ENCODE measurements around the gene SORCS3.
A peak's percentile ranks its signal among the peaks of the same experiment; 100 is the strongest.

The SORCS3 gene

GRCh38 chr10:104641187-104641936 is at the start of gene SORCS3:
TSS of gene SORCS3 (plus strand) at chr10:104641290.
- peak; percentile 61 for DNase-seq (ENCODE audit: low read depth, low spot score)

DNA sequence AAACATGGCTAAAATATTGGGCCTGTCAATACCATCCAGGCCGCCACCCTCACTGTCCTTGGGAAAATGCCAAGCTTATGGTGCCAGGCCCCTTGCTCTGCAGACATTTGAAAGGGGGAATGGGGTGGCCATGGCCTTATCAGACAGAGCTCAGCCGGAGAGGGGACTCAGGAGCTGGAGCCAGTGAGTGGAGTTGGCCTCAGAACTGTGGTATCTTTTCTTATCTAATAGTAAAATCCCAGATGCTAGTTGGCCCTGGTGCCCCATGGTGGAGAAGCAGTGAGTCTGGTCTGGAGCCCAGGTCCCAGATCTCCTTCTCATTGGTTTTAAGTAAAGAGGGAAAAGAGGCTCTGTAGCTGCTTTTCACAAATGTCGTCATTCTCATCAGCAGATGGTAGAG is 49.6 kb upstream of the SORCS3 start:
- no peak for DNase-seq (ENCODE audit: low read depth, low spot score)

GRCh38 chr10:104601166-104601565 is 39.9 kb upstream of the SORCS3 start:
- no peak for DNase-seq (ENCODE audit: low read depth, low spot score)

DNA sequence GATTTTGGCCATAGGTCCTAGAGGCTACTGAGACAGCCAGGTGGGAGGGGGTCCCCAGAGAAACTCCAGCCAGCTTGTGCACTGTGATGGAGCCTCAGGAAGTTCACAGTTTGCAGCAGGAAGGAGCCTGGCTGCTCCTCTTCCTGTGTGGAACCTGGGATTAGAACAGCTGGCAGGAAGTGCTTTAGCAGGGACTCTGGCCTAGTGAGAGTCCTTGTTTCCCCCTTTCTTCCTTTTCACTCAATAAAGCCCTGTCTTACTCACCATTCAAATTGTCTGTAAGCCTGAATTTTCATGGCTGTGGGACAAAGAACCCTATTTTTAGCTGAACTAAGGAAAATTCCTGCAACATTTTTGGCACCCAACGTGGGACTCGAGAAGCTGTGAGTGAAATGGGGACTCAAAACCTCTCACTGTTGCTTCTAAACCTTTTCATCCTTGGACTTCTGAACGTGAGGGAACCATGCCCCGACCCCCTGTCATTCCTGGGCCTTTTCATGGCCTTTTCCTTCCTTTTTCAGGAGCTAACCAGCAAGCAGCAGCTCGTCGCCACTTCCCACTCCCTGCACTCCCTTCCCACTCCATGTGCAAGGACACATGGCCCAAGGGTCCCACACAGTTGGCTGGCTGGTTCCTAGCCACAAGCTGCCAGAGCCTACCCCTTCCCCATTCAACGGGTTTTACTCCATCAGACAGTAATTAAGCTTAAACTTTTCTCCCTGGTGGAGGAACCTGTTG is 32.8 kb upstream of the SORCS3 start:
- no peak for DNase-seq (ENCODE audit: low read depth, low spot score)

- no peak for DNase-seq (ENCODE audit: low read depth, low spot score)
Observed at GRCh38 chr10:104612571-104613205, 28.4 kb upstream of the SORCS3 start.

DNA sequence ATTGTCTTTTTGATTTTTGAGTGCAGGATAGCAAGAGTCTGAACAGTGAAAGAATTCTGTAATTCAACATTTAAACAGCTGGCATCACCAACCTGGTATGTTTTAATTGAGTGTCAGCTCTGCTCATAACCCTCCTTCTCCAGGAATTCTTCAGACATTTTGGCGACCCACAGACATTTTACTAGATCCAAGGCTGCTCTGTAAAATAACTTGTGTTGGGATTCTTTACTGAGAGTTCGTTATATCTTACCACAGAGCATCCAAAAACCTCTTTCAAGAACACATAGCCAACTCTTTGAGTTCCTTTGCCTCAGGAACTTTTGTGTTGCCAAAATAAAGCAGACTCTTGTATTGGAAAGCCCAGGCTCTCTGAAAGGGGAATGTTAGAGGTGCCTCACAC is 27.7 kb upstream of the SORCS3 start:
- DNase-seq (ENCODE audit: low read depth, low spot score), result peak; percentile 17

GRCh38 chr10:104614245-104614831 is 26.8 kb upstream of the SORCS3 start:
- DNase-seq (ENCODE audit: low read depth, low spot score), result peak; percentile 38

DNA sequence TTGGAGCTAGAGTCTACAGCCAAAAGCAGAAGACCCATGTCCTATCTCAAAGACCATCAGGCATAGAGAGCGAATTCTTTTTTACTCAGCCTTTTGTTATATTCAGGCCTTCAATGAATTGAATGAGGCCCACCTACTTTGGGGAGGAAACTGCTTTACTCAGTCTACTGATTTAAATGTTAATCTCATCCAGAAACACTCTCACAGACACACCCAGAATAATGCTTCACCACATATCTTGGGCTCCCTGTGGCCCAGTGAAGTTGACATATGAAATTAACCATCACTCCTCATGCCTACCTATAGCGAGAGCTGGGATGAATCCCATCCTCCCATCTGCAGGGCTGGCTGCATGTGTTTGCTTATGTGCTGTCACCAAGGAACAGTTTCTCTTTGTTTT is 26.0 kb upstream of the SORCS3 start:
- DNase-seq (ENCODE audit: low read depth, low spot score), result no peak

GRCh38 chr10:104617831-104618230 is 23.3 kb upstream of the SORCS3 start:
- no peak for DNase-seq (ENCODE audit: low read depth, low spot score)

- no peak for DNase-seq (ENCODE audit: low read depth, low spot score)
Observed at GRCh38 chr10:104622175-104622574, 18.9 kb upstream of the SORCS3 start.

GRCh38 chr10:104622598-104623209 is 18.4 kb upstream of the SORCS3 start:
- peak; percentile 44 for DNase-seq (ENCODE audit: low read depth, low spot score)

GRCh38 chr10:104630731-104631130 is 10.4 kb upstream of the SORCS3 start:
- no peak for DNase-seq (ENCODE audit: low read depth, low spot score)

DNA sequence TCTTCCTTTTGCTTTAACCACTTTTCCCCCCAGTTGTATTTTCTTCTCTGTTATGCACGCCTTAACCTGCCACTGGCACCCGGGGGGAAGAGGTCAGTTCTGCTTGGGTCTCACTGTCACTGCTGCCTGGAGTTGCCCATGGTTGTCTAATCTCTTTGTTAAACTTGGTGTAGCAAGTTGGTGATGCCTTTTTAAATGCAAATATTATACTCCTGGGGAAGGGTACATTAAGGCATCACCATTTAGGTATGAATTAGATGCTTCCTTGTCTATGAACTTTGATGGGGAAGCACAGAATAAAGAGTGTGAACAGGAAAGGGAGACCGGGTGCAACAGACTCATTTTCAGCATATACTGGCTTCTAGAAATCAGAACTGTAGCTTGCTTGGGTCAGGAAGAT is 9.1 kb upstream of the SORCS3 start:
- DNase-seq (ENCODE audit: low read depth, low spot score), result no peak

DNA sequence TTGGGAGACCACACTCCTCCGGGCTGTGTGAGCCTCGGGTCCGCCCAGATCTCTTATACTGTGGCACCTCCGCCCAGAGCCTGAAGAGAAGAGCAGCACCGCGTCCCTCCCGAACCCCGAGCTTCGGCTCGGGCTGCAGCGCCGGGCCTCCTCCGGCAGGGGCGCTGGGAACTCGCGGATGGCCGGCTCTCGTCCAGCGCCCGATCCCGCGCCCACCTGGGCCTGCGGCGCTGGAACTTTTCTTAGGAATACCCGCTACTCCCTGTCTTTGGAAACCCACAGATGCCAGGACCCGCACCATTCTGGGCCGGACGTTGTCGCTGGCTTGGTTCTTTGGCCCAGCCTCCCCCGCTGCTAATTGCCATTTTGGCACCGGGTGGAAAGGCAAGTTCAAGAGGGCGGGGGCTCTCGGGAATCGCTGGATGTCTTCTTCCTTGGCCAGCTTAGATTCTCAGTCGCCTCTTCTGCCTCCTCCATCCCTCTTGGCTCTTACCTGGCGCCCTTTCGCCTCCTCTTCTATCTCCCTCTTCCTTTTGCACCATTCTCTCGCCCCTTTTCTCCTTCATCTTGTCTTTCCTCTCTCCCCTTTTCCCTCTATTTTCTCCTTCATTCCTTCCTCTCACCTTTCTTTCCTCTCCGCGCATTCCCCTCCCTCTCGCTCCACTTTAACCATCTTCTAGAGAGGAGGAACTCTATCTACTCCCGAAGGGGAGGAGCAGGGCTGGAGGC is 2.1 kb upstream of the SORCS3 start:
- peak; percentile 57 for DNase-seq (ENCODE audit: low read depth, low spot score)

- DNase-seq (ENCODE audit: low read depth, low spot score), result peak; percentile 29
Observed at GRCh38 chr10:104639590-104640338, 1.3 kb upstream of the SORCS3 start.

GRCh38 chr10:104640339-104641186 is 527 bp upstream of the SORCS3 start:
- peak; percentile 47 for DNase-seq (ENCODE audit: low read depth, low spot score)

- DNase-seq (ENCODE audit: low read depth, low spot score), result peak; percentile 7
Observed at GRCh38 chr10:104641937-104642657, 1.0 kb downstream of the SORCS3 start.

DNA sequence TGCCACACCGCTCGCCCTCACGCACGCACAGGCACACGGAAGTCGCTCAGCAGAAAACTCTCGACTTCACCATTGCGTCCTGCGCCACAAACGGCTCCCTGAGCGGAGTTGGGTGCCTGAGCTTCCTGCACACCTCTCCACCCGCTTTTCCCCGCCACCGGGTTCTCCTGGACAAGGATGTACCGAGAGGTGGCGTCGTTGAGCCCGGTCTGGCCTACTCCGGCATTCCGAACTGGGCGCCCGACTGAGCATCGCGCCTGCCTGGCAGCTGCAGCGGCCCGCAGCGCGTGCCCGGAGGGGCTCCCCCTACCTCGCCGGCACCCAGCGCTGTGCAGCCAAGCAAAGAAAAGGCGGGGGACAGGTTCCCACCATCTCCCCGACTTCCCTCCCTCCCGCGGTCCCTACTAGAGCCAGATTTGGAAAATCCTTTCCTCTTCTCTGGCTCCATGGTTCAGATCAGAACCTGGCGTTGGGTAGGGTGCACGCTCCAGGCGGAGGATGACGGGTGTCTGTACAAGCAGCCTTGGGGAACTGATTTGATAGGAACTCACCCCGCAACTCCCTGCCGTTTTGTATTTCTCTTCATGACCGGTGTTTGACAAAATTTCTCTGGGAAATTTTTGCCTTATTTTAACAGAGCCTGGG is 1.7 kb downstream of the SORCS3 start:
- DNase-seq (ENCODE audit: low read depth, low spot score), result peak; percentile 82
